HepG2 (cell line): Measurements from ENCODE around the gene NRSN2. TPM values are rescaled to one million over a fixed set of nuclear protein-coding genes. Genes with fewer than 3 reads are reported as not detected.
A peak's percentile ranks its signal among the peaks of the same experiment; 100 is the strongest.
"Not testable (repeated sequence)": the region's sequence is repeated elsewhere in the genome, so short reads cannot be mapped to it uniquely, and the experiment has no call there.

ENCODE experiments used
- ATAC-seq: fragments of 200-7000 bp; cut with Tn5 transposase; 3 replicates; pipeline ENCODE4 v1.9.1; 2020; ENCODE audit warnings: mild to moderate bottlenecking, moderate library complexity
- BruUV-seq: library from RNA; stranded (reverse); fragments of 400-500 nt; replicated peaks from 2 replicates; lab custom pipeline; 2021; lab: Mats Ljungman, UMichigan
- CTCF ChIA-PET: fragments of 300-600 bp; formaldehyde crosslinking; extraction: SDS; loops from one replicate; lab custom pipeline; 2021; ENCODE audit warnings: low total read pairs, inconsistent platforms, low intra/inter-chr PET ratio; lab: Yijun Ruan, JAX
- POLR2A ChIA-PET: fragments of 350-600 bp; sonication (Branson Sonifier 250); formaldehyde crosslinking; loops from one replicate; lab custom pipeline; 2020; ENCODE audit warnings: antibody characterized with exemption, inconsistent platforms; lab: Yijun Ruan, JAX
- DNase-seq: peaks from one replicate; pipeline ENCODE4 v3.0.0-alpha.2; 2015; ENCODE audit warnings: low spot score
- FAIRE-seq: peaks from 3 replicates; lab custom pipeline; 2011; peaks lifted over from hg19 to GRCh38; lab: Jason Lieb, UNC
- H2AFZ ChIP-seq: one replicate; pipeline ENCODE4 v1.6.1; 2011; ENCODE audit warnings: low read length, inconsistent platforms
- H3K27ac ChIP-seq: fragments of 300-600 bp; 3 replicates; pipeline ENCODE4 v1.8.0; 2011; ENCODE audit warnings: mixed run types, mild to moderate bottlenecking, mixed read lengths, low read length, inconsistent platforms; ENCODE audit not compliant: insufficient read depth; ENCODE audit errors: extremely low read length
- H3K27me3 ChIP-seq, 2 experiments: fragments of 200-600 bp in 1 of 2; 2 replicates in 1 of 2; 3 replicates in 1 of 2; pipeline versions ENCODE4 v1.6.0 to v1.8.0; 2011; ENCODE audit warnings: low read length in 2 of 2, mild to moderate bottlenecking in 2 of 2, moderate library complexity in 2 of 2, inconsistent platforms in 1 of 2; ENCODE audit not compliant: insufficient read depth in 2 of 2, control insufficient read depth in 1 of 2
- H3K36me3 ChIP-seq, 2 experiments: fragments of 200-600 bp in 1 of 2; replicated peaks in 1 of 2; 2 replicates in 1 of 2; 3 replicates in 1 of 2; pipeline versions ENCODE4 v1.5.1 to v1.8.0; 2011; ENCODE audit warnings: low read length in 2 of 2, inconsistent platforms in 1 of 2; ENCODE audit not compliant: insufficient read depth in 2 of 2, control insufficient read depth in 1 of 2
- H3K4me1 ChIP-seq: 2 replicates; pipeline ENCODE4 v1.5.1; 2012; ENCODE audit warnings: low read length, inconsistent platforms; ENCODE audit not compliant: insufficient read depth
- H3K4me2 ChIP-seq: 2 replicates; pipeline ENCODE4 v1.6.0; 2011; ENCODE audit warnings: low read depth, low read length, inconsistent platforms
- H3K4me3 ChIP-seq, 3 experiments: fragments of 200-600 bp in 1 of 3; sonication (generic), shearing (Covaris generic) in 1 of 3; replicated peaks in 1 of 3; 2 replicates each; pipeline ENCODE4 v1.5.1; 2011 to 2016; ENCODE audit warnings: low read length in 3 of 3, inconsistent platforms in 2 of 3, low read depth in 2 of 3, mild to moderate bottlenecking in 2 of 3, control low read depth in 1 of 3, mixed read lengths in 1 of 3; ENCODE audit not compliant: insufficient read depth in 1 of 3
- H3K79me2 ChIP-seq: one replicate; pipeline ENCODE4 v1.6.1; 2011; ENCODE audit warnings: low read length, inconsistent platforms; ENCODE audit not compliant: insufficient read depth
- H3K9ac ChIP-seq: 2 replicates; pipeline ENCODE4 v1.6.0; 2011; ENCODE audit warnings: mild to moderate bottlenecking, low read depth, low read length, inconsistent platforms; ENCODE audit not compliant: insufficient read depth
- H3K9me3 ChIP-seq: 2 replicates; pipeline ENCODE4 v1.5.1; 2012; ENCODE audit warnings: mild to moderate bottlenecking, low read length
- H4K20me1 ChIP-seq: 2 replicates; pipeline ENCODE4 v1.6.0; 2011; ENCODE audit warnings: inconsistent platforms, mild to moderate bottlenecking, low read length, moderate library complexity; ENCODE audit not compliant: insufficient read depth
- BORCS8-MEF2B ChIP-seq: sonication (generic); formaldehyde crosslinking; IDR thresholded peaks from 2 replicates; pipeline ENCODE4 v1.8.0; 2022; ENCODE audit warnings: mild to moderate bottlenecking, missing genetic modification reagents
- CHCHD3 ChIP-seq: sonication (generic); formaldehyde crosslinking; IDR thresholded peaks from 2 replicates; pipeline ENCODE4 v1.8.0; 2022; ENCODE audit warnings: mild to moderate bottlenecking, missing genetic modification reagents, moderate library complexity
- EED ChIP-seq: sonication (generic); formaldehyde crosslinking; IDR thresholded peaks from 2 replicates; pipeline ENCODE4 v1.5.0; 2020; ENCODE audit warnings: mild to moderate bottlenecking, missing genetic modification reagents
- HIVEP1 ChIP-seq: sonication (generic); formaldehyde crosslinking; IDR thresholded peaks from 2 replicates; pipeline ENCODE4 v1.4.0; 2020; ENCODE audit warnings: mild to moderate bottlenecking, missing genetic modification reagents
- RBM22 ChIP-seq: fragments of 200-400 bp; formaldehyde crosslinking; optimal IDR thresholded peaks from 2 replicates; pipeline ENCODE3; 2017; ENCODE audit warnings: mild to moderate bottlenecking, low read length, moderate library complexity
- SALL1 ChIP-seq: sonication (generic); formaldehyde crosslinking; IDR thresholded peaks from 2 replicates; pipeline ENCODE4 v1.8.0; 2022; ENCODE audit warnings: mild to moderate bottlenecking, missing genetic modification reagents
- SOX6 ChIP-seq, 2 experiments: fragments of 450-650 bp in 1 of 2; sonication (generic) in 1 of 2; formaldehyde crosslinking in 1 of 2; IDR thresholded peaks; 2 replicates each; pipeline versions ENCODE4 v1.4.0 to v1.6.1; 2017 to 2020; ENCODE audit warnings: antibody characterized with exemption in 1 of 2, mild to moderate bottlenecking in 1 of 2, missing genetic modification reagents in 1 of 2
- ZNF350 ChIP-seq: sonication (generic); formaldehyde crosslinking; IDR thresholded peaks from 2 replicates; pipeline ENCODE4 v1.4.0; 2020; ENCODE audit warnings: mild to moderate bottlenecking, low read depth, missing genetic modification reagents, borderline replicate concordance
- ZNF460 ChIP-seq: sonication (generic); formaldehyde crosslinking; IDR thresholded peaks from 2 replicates; pipeline ENCODE4 v1.5.1; 2020; ENCODE audit warnings: missing genetic modification reagents, mild to moderate bottlenecking, borderline replicate concordance
- ZNF615 ChIP-seq: sonication (generic); formaldehyde crosslinking; IDR thresholded peaks from 2 replicates; pipeline ENCODE4 v1.5.0; 2020; ENCODE audit warnings: mild to moderate bottlenecking, missing genetic modification reagents, borderline replicate concordance
- WGBS: methylation state at CpG from one replicate; pipeline ENCODE4 v1.1.6; 2017; ENCODE audit warnings: low lambda C conversion rate; 5-methylcytosine and 5-hydroxymethylcytosine counted together
- in situ Hi-C: cut with HindIII; loops from 2 replicates; pipeline ENCODE4 v1.10.0; 2017; ENCODE audit warnings: low pct_unique_long_range_greater_than_20kb; ENCODE audit not compliant: extremely low pct_ligation_motif_present
- intact Hi-C: fragments of 100-400 bp; cut with micrococcal nuclease; formaldehyde crosslinking; loops from one replicate; pipeline ENCODE4 v1.10.0; 2022; ENCODE audit not compliant: unreplicated experiment
- polyA plus RNA-seq, 8 experiments: library from polyadenylated mRNA; depleted of rRNA in 3 of 8; stranded (reverse) in 7 of 8; unstranded in 1 of 8; fragments of >200 nt; fragmentation: Illumina TruSeq in 4 of 8; extraction: Trizol in 4 of 8; gene quantifications; 2 replicates each; pipeline versions ENCODE4 v1.2.1 to v1.2.3, GENCODE V29; 2011 to 2016; ENCODE audit warnings: low read depth in 4 of 8, missing spikeins in 1 of 8, mixed read lengths in 1 of 8; ENCODE audit not compliant: insufficient read depth in 1 of 8
- total RNA-seq, 5 experiments: library from RNA; depleted of rRNA; stranded (reverse); fragments of >200 nt; fragmentation: Illumina TruSeq; extraction: Trizol; gene quantifications; 2 replicates each; pipeline ENCODE4 v1.2.3, GENCODE V29; 2016; ENCODE audit warnings: low read depth in 1 of 5
- TF ChIP-seq, protein P1 (sequence below): sonication (generic); formaldehyde crosslinking; IDR thresholded peaks from 2 replicates; pipeline ENCODE4 v1.5.1; 2020; ENCODE audit warnings: mild to moderate bottlenecking, missing genetic modification reagents, moderate library complexity

NRSN2 gene
- total and polyA plus RNA-seq, 2 of the 13 experiments (the other 11 are each of a cell fraction or from before 2014, with no cell fraction given), result 32.3 to 49.4 TPM

DNA sequence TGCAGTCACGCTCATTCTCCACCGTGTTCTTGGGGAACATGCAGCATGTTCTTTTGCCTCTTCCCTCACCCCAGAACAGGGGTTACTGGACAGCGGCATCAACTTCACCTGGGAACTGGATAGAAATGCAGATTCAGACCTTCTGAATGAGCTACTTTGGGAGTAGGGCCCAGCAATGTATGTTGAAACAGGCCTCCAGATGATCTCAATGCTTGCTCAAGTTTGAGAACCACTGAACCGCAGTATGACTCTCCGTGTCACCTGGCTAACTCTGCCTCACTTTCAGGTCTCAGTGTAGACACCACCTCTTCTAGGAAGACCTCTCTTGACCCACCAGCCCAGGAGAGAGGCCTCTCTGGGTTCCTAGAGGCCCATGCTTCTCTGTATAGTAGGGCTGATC, 38.5 kb downstream of the NRSN2 start (continued):
- 0 out of 2 replicates have a peak, but pooled peaks have one; percentile 17 for TF ChIP-seq ZNF350
- TF ChIP-seq RBM22, result peak; percentile 69
- TF ChIP-seq, all 625 proteins: peak for 11

DNA sequence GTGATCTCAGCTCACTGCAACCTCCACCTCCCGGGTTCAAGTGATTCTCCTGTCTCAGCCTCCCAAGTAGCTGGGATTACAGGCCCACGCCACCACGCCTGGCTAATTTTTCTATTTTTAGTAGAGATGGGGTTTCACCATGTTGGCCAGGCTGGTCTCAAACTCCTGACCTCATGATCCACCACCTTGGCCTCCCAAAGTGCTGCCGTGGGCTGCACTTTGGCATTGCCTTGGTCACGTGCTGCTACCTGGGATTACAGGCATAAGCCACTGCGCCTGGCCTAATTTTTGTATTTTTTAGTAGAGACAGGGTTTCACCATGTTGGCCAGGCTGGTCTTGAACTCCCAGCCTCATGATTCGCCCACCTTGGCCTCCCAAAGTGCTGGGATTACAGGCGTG, 39.7 kb downstream of the NRSN2 start:
- H3K27ac ChIP-seq; H3K27me3 ChIP-seq; DNase-seq; H3K9ac ChIP-seq; H2AFZ ChIP-seq; ATAC-seq; H3K4me2 ChIP-seq; FAIRE-seq; H3K4me3 ChIP-seq; in situ Hi-C loops; H3K9me3 ChIP-seq; CTCF ChIA-PET; intact Hi-C loops; BruUV-seq; TF ChIP-seq SOX6 (IDR thresholded peaks at IDR 0.05): not testable (repeated sequence)
- Histone ChIP-seq H4K20me1 (peaks cover 35% of the 10 kb centered on the region), H3K36me3 (peaks cover 36 to 88% of the 10 kb centered on the region in 2 experiments), H3K4me1 (peaks cover 77% of the 10 kb centered on the region), H3K79me2 (peaks cover 82% of the 10 kb centered on the region)
- 97% methylated on average over 8 of the region's 8 CpGs for whole genome bisulfite sequencing
- POLR2A ChIA-PET, result interaction anchor here (0.6 to 29.0 kb wide), 3 partner anchors 11 to 53 kb away, joined by 5 to 1587 read pairs (median 909); partner anchors contain the start of gene RBCK1
- TF ChIP-seq, protein P1, sequence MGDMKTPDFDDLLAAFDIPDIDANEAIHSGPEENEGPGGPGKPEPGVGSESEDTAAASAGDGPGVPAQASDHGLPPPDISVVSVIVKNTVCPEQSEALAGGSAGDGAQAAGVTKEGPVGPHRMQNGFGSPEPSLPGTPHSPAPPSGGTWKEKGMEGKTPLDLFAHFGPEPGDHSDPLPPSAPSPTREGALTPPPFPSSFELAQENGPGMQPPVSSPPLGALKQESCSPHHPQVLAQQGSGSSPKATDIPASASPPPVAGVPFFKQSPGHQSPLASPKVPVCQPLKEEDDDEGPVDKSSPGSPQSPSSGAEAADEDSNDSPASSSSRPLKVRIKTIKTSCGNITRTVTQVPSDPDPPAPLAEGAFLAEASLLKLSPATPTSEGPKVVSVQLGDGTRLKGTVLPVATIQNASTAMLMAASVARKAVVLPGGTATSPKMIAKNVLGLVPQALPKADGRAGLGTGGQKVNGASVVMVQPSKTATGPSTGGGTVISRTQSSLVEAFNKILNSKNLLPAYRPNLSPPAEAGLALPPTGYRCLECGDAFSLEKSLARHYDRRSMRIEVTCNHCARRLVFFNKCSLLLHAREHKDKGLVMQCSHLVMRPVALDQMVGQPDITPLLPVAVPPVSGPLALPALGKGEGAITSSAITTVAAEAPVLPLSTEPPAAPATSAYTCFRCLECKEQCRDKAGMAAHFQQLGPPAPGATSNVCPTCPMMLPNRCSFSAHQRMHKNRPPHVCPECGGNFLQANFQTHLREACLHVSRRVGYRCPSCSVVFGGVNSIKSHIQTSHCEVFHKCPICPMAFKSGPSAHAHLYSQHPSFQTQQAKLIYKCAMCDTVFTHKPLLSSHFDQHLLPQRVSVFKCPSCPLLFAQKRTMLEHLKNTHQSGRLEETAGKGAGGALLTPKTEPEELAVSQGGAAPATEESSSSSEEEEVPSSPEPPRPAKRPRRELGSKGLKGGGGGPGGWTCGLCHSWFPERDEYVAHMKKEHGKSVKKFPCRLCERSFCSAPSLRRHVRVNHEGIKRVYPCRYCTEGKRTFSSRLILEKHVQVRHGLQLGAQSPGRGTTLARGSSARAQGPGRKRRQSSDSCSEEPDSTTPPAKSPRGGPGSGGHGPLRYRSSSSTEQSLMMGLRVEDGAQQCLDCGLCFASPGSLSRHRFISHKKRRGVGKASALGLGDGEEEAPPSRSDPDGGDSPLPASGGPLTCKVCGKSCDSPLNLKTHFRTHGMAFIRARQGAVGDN (CRISPR knock-in tag), result peak; percentile 27
- TF ChIP-seq SOX6 (CRISPR knock-in tag; IDR thresholded peaks at IDR 0.05) (0 out of 2 replicates have a peak, but pooled peaks have one; percentile 16), CHCHD3 (CRISPR knock-in tag) (0 out of 2 replicates have a peak, but pooled peaks have one; percentile 37), BORCS8-MEF2B (CRISPR knock-in tag) (peak; percentile 9; the same call in 1 of the 2 replicates), EED (peak; percentile 51; the same call in 1 of the 2 replicates), ZNF460 (CRISPR knock-in tag) (0 out of 2 replicates have a peak, but pooled peaks have one; percentile 26), SALL1 (CRISPR knock-in tag) (peak; percentile 18; the same call in 1 of the 2 replicates), HIVEP1 (CRISPR knock-in tag) (peak; percentile 44; the same call in 1 of the 2 replicates), ZNF615 (CRISPR knock-in tag) (0 out of 2 replicates have a peak, but pooled peaks have one; percentile 7)
